ENCODE results near the gene XIRP2. TPM values are rescaled to one million over a fixed set of nuclear protein-coding genes. Genes with fewer than 3 reads are reported as not detected.
"Not testable (repeated sequence)": the region's sequence is repeated elsewhere in the genome, so short reads cannot be mapped to it uniquely, and the experiment has no call there.

Gene XIRP2
- total and polyA plus RNA-seq, 2 of the 8 experiments (the other 6 are each of a cell fraction or from before 2014, with no cell fraction given), result 0.11 TPM; not detected in 1

DNA sequence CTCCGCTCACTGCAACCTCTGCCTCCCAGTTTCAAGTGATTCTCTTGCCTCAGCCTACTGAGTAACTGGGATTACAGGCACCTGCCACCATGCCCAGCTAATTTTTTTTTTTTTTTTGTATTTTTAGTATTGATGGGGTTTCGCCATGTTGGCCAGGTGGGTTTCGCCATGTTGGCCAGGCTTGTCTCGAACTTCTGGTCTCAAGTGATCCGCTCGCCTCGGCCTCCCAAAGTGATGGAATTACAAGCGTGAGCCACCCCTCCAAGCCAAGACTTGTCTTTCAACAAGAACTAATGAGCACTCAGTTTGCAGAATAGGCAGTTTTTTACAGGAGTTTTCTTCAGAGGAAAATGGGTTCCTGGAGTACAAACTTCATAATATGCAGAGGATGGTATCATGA, 187.4 kb downstream of the XIRP2 start:
- H3K9me3 ChIP-seq (ENCODE audit: insufficient read depth in 2 of 2, low read depth in 1 of 2, low read length in 1 of 2); H3K14ac ChIP-seq (ENCODE audit: insufficient read length); H3K36me3 ChIP-seq (ENCODE audit: control insufficient read depth in 2 of 4, insufficient read depth in 4 of 4, low read length in 3 of 4); H4K20me1 ChIP-seq (replicated peaks in 1 of 2; ENCODE audit: control insufficient read depth in 1 of 2, insufficient read depth in 2 of 2, low read length in 2 of 2); H2AFZ ChIP-seq (ENCODE audit: low read length); POLR2A ChIA-PET (ENCODE audit: partially characterized antibody); H3K4me1 ChIP-seq (replicated peaks in 1 of 4; ENCODE audit: control insufficient read depth in 3 of 4, insufficient read depth in 4 of 4, low read length in 3 of 4); FAIRE-seq; H3K23me2 ChIP-seq (ENCODE audit: low read depth, low read length); H4K5ac ChIP-seq (ENCODE audit: insufficient read length, low read depth, low read length); H3K79me2 ChIP-seq (ENCODE audit: control insufficient read depth in 1 of 2, insufficient read depth in 2 of 2, low read length in 2 of 2); H3K4ac ChIP-seq (replicated peaks; ENCODE audit: insufficient read length, low read depth, low read length); CTCF ChIA-PET (ENCODE audit: partially characterized antibody); H4K91ac ChIP-seq (replicated peaks; ENCODE audit: insufficient read length, low read length); H3K18ac ChIP-seq (ENCODE audit: extremely low read depth, low read length); H2BK120ac ChIP-seq (replicated peaks; ENCODE audit: low read depth, low read length); H3K27ac ChIP-seq (ENCODE audit: low read depth, low read length); H2BK20ac ChIP-seq (ENCODE audit: low read length); H3K4me3 ChIP-seq (ENCODE audit: extremely low read depth in 1 of 4, insufficient read depth in 2 of 4, low read depth in 3 of 4, low read length in 4 of 4); H2BK5ac ChIP-seq (ENCODE audit: low read depth, low read length); H3K9ac ChIP-seq (replicated peaks in 1 of 4; ENCODE audit: extremely low read depth in 1 of 4, low read depth in 3 of 4, low read length in 3 of 4); H2BK12ac ChIP-seq (ENCODE audit: low read depth, low read length); H3K56ac ChIP-seq (replicated peaks; ENCODE audit: insufficient read length, low read depth, low read length); H3K27me3 ChIP-seq (replicated peaks in 1 of 4; ENCODE audit: control insufficient read depth in 3 of 4, extremely low read depth in 1 of 4, insufficient read depth in 3 of 4, low read length in 3 of 4); H3K23ac ChIP-seq (ENCODE audit: insufficient read length); H4K8ac ChIP-seq (ENCODE audit: extremely low read depth, insufficient read depth, low read length); H3K79me1 ChIP-seq (ENCODE audit: low read depth, low read length); DNase-seq (ENCODE audit: low read depth in 1 of 2, low spot score in 2 of 2); H2AK5ac ChIP-seq (ENCODE audit: low read depth, low read length); H2BK15ac ChIP-seq (ENCODE audit: low read length); H3K4me2 ChIP-seq (ENCODE audit: insufficient read depth in 1 of 2, low read depth in 2 of 2, low read length in 2 of 2): not testable (repeated sequence)
- WGBS, 2 experiments (ENCODE audit: extremely low coverage in 1 of 2, insufficient coverage in 1 of 2, insufficient read length in 1 of 2, insufficient replicate concordance in 2 of 2, low coverage in 1 of 2, low lambda C conversion rate in 2 of 2, missing lambda C conversion rate in 1 of 2), result 99% methylated on average over 6 of the region's 8 CpGs; no CpG with 5 or more reads in 1 of the 2 experiments

DNA sequence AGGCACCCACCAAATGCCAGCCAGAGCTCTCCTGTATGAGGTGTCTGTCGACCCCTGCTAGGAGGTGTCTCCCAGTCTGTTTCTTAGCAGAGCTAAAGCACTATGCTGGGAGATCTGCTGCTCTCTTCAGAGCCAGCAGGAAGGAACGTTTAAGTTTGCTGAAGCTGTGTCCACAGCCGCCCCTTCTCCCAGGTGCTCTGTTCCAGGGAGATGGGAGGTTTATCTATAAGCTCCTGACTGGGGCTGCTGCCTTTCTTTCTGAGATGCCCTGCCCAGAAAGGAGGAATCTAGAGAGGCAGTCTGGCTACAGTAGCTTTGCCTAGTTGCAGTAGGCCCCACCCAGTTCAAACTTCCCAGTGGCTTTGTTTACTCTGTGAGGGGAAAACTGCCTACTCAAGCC, 210.7 kb downstream of the XIRP2 start:
- CTCF ChIA-PET (ENCODE audit: partially characterized antibody), result interaction anchor here (0.9 kb wide), 1 partner anchor 1020 kb away, joined by 3 read pairs; no protein-coding TSS in a partner anchor
- DNase-seq (ENCODE audit: low read depth in 1 of 2, low spot score in 2 of 2); FAIRE-seq; H3K4ac ChIP-seq (replicated peaks; ENCODE audit: insufficient read length, low read depth, low read length); H3K23ac ChIP-seq (ENCODE audit: insufficient read length); H2BK120ac ChIP-seq (replicated peaks; ENCODE audit: low read depth, low read length); H2AK5ac ChIP-seq (ENCODE audit: low read depth, low read length); H3K27me3 ChIP-seq (replicated peaks in 1 of 4; ENCODE audit: control insufficient read depth in 3 of 4, extremely low read depth in 1 of 4, insufficient read depth in 3 of 4, low read length in 3 of 4); H3K56ac ChIP-seq (replicated peaks; ENCODE audit: insufficient read length, low read depth, low read length); H3K14ac ChIP-seq (ENCODE audit: insufficient read length); H3K9ac ChIP-seq (replicated peaks in 1 of 4; ENCODE audit: extremely low read depth in 1 of 4, low read depth in 3 of 4, low read length in 3 of 4); H2AFZ ChIP-seq (ENCODE audit: low read length); H4K8ac ChIP-seq (ENCODE audit: extremely low read depth, insufficient read depth, low read length); H3K18ac ChIP-seq (ENCODE audit: extremely low read depth, low read length); POLR2A ChIA-PET (ENCODE audit: partially characterized antibody); H3K79me2 ChIP-seq (ENCODE audit: control insufficient read depth in 1 of 2, insufficient read depth in 2 of 2, low read length in 2 of 2); H3K27ac ChIP-seq (ENCODE audit: low read depth, low read length); H3K4me3 ChIP-seq (ENCODE audit: extremely low read depth in 1 of 4, insufficient read depth in 2 of 4, low read depth in 3 of 4, low read length in 4 of 4); H3K4me1 ChIP-seq (replicated peaks in 1 of 4; ENCODE audit: control insufficient read depth in 3 of 4, insufficient read depth in 4 of 4, low read length in 3 of 4); H3K36me3 ChIP-seq (ENCODE audit: control insufficient read depth in 2 of 4, insufficient read depth in 4 of 4, low read length in 3 of 4); H4K5ac ChIP-seq (ENCODE audit: insufficient read length, low read depth, low read length); H2BK12ac ChIP-seq (ENCODE audit: low read depth, low read length); H3K23me2 ChIP-seq (ENCODE audit: low read depth, low read length); H2BK15ac ChIP-seq (ENCODE audit: low read length); H2BK20ac ChIP-seq (ENCODE audit: low read length); H4K20me1 ChIP-seq (replicated peaks in 1 of 2; ENCODE audit: control insufficient read depth in 1 of 2, insufficient read depth in 2 of 2, low read length in 2 of 2); H3K9me3 ChIP-seq (ENCODE audit: insufficient read depth in 2 of 2, low read depth in 1 of 2, low read length in 1 of 2); H3K4me2 ChIP-seq (ENCODE audit: insufficient read depth in 1 of 2, low read depth in 2 of 2, low read length in 2 of 2); H4K91ac ChIP-seq (replicated peaks; ENCODE audit: insufficient read length, low read length); H2BK5ac ChIP-seq (ENCODE audit: low read depth, low read length); H3K79me1 ChIP-seq (ENCODE audit: low read depth, low read length): not testable (repeated sequence)
- 81% methylated on average over 3 of the region's 3 CpGs; no CpG with 5 or more reads in 1 of the 2 experiments for WGBS, 2 experiments (ENCODE audit: extremely low coverage in 1 of 2, insufficient coverage in 1 of 2, insufficient read length in 1 of 2, insufficient replicate concordance in 2 of 2, low coverage in 1 of 2, low lambda C conversion rate in 2 of 2, missing lambda C conversion rate in 1 of 2)

Measured in H1 (cell line).